GM10847 (cell line): ENCODE results near the gene CCP110.
A peak's percentile ranks its signal among the peaks of the same experiment; 100 is the strongest.

Experiments used
- POLR2A ChIP-seq: IDR thresholded peaks from 2 replicates; pipeline ENCODE4 v1.6.1; 2011; ENCODE audit not compliant: insufficient read length; ENCODE audit errors: extremely low read depth

CCP110 gene

DNA sequence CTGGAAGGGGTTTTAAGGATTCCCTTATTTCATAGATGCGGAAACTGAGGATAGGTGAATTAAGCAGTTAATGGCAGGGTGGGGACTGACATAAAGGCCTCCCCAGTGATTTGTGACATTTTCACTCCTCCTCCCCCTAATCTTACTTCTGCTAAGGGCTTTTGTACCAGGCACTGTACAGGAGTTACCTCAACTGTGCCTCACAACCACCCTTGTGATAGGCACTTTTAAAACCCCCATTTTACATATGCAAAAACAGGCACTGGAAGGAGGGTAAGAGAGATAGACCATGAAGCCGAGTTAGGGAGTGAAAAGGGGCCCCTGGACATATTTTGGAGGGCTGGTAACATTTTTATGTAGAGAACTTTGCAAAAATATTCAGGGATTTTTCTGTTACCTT is 982 bp upstream of the CCP110 start:
- TF ChIP-seq POLR2A, result no peak

DNA sequence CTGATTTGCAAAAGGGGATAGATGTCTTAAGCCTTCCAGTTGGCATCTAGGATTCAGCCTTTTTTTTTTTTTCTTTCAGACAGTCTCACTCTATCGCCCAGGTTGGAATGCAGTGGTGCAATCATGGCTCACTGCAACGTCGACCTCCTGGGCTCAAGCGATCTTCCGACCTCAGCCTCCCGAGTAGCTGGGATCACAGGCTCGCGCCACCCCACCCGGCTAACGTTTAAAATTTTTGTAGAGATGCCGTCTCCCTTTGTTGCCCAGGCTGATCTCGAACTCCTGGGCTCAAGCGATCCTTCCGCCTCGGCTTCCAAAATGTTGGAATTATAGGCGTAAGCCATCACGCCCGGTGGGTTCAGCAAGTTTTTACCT is 571 bp upstream of the CCP110 start:
- no peak for TF ChIP-seq POLR2A

GRCh38 chr16:19524356-19524615 is 544 bp downstream of the CCP110 start:
- no peak for TF ChIP-seq POLR2A

- no peak for TF ChIP-seq POLR2A
Measured at GRCh38 chr16:19524616-19525384, 1.1 kb downstream of the CCP110 start.

DNA sequence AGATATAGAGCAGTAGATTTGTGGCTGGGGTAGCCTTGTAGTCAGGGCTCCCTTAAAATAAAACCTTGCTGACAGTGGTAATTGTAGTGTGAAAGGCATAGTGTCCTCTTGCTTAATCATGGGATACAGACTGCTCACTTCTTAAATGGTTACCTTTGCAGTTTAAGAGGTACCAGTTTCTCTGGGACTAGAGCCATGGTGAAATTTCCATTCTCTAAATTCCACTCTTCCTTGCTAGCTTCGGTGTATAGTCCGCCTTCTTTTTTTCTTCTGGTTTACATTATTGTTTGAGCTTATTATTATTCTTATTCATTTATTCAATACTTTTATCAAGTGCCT is 1.6 kb downstream of the CCP110 start:
- TF ChIP-seq POLR2A, result no peak

GRCh38 chr16:19527161-19527560 is 3.4 kb downstream of the CCP110 start:
- TF ChIP-seq POLR2A, result no peak

DNA sequence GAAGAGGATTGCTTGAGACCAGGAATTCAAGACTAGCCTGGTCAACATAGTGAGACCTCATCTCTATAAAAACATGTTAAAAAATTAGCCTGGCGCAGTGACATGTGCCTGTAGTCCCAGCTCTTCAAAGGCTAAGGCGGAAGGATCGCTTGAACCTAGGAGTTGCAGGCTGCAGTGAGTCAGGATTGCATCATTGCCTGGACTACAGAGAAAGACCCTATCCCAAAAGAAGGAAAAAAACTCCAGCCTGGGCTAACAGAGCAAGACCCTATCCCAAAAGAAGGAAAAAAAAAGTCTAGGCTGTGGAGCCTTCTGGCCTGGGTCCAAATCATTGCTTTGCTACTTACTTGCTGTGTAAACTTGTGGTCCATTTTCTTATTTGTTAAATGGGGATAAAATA is 4.9 kb downstream of the CCP110 start:
- TF ChIP-seq POLR2A, result no peak

DNA sequence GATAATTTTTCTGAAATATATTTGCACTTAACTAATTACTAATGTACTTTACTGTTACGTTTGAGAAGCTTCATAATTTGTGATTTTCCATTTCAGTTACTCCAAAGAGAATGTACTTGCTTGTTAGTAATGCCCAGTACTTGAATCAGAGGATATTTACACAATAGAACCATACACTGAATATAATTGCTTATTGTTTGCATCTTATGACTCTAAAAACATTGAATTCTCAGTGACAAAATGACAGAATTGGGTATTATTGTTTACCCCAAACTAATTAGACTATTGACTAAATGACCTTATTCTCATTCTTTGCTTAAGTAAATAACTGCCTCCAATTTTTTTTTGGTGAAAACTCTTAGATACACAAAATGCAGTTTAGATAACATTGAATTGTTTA is 8.9 kb downstream of the CCP110 start:
- no peak for TF ChIP-seq POLR2A

DNA sequence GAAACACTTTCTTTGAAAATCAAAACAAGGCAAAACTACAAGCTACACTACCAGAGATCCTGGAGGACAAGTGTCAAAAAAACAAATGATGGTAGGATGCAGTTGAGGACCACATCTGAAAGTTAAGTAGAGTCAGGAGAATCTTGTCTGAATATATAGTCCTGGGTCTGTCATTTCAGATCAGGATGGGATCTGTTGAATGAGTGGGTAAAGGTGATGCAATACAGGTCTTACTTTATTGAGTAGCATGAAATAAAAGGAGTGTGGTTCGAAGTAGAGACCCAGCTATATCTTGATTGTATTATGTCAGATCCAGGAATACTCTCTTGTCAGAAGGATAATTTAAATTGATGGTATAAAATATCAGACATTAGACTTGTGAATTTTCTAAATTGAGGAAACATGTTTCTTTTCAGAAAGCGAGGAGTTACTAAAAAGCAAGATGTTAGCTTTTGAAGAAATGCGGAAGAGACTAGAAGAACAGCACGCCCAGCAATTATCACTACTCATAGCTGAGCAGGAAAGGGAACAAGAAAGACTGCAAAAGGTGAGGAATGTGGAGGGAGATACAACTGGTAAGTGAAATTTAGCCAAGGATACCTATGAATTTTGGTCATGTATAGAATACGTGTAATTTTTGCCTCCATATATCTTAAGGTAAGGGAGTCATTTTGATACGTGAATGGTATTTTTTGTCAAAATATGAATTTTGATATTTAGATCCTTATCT is 16.7 kb downstream of the CCP110 start:
- no peak for TF ChIP-seq POLR2A

- TF ChIP-seq POLR2A, result no peak
Measured at GRCh38 chr16:19542138-19542821, 18.5 kb downstream of the CCP110 start.

DNA sequence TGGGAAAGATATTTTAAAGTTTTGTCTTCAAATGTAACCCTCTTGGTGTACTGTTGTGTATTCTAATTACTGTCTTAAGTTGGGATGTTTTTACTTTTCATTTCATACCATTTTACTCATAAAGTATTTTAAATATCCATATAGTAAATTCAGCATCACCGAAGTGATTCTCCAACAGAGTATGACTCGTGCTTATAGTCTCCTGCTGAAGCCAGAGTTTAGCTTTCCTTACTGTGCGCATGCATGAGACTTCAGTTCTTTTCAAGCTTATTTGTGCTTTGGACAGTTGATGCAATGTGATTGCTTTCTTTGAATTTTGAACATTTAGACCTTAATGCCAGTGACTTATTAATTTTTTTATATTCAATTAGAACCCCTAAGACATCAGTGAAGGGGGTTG is 24.4 kb downstream of the CCP110 start:
- TF ChIP-seq POLR2A, result no peak

GRCh38 chr16:19549673-19550072 is 25.9 kb downstream of the CCP110 start:
- no peak for TF ChIP-seq POLR2A

DNA sequence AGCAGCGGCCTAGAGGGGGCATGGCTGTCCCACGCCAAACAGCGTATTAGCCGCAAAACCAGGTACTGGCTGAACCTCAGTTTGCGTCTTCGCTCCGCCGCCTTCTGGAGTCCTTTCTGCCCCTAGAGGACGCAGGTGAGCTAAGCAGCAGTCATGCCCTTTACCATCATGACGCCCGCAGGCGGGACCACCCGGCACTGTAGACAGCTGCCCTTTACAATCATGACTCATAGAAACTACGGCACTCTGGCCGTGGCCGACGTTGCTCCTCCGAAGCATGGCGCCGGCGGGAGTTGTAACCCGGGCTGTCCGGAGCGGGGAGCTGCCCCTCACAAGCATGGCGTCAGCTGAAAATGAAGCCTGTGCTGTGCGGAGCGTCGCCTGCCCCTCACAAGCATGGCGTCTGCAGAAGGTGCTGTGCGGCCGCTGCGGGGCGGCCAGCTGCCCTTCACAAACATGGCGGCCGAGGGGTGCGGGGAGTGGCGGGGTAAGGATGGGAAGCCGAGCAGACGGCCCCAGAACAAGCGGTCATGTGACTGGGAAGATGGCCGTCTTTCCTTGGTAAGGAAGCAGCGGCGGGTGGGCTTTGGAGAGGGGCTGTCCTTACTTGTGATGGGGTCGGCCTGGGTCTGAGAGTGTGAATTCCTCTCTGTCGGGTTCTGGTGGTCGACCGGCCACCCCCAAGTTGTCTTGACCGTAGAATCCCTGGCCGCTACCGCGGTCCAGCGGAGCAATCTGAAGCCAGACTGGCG is 31.6 kb downstream of the CCP110 start, which contains the start of gene VPS35L:
Gene VPS35L, plus strand, starts transcription at position 518 of the 752 bp plus-strand sequence. Its CDS starts 27 bp downstream, at position 545.
- TF ChIP-seq POLR2A, result peak; percentile 49

- TF ChIP-seq POLR2A, result no peak
Measured at GRCh38 chr16:19555938-19556771, 32.4 kb downstream of the CCP110 start.
